ENCODE results near the gene SOWAHB. TPM values are rescaled to one million over a fixed set of nuclear protein-coding genes. Genes with fewer than 3 reads are reported as not detected.

Gene SOWAHB
- total and polyA plus RNA-seq, 2 of the 8 experiments (the other 6 are each of a cell fraction or from before 2014, with no cell fraction given), result 0.15 to 0.65 TPM

- TF ChIP-seq RNF2 (IDR thresholded peaks at IDR 0.05; ENCODE audit: borderline replicate concordance, low read depth, low read length, missing control alignments, poor library complexity, severe bottlenecking) (no peak), NRF1 (IDR thresholded peaks at IDR 0.05; ENCODE audit: low read depth, low read length) (no peak), CBX8 (IDR thresholded peaks at IDR 0.05; ENCODE audit: borderline replicate concordance, low read depth, low read length) (no peak), BACH1 (IDR thresholded peaks at IDR 0.05; ENCODE audit: low read length) (no peak), RAD21 (IDR thresholded peaks at IDR 0.05 in 1 of 2, conservative IDR thresholded peaks at IDR 0.05 in 1 of 2; ENCODE audit: low read depth in 2 of 2, low read length in 2 of 2) (no peak)
Measured at GRCh38 chr4:76926841-76927240, 28.9 kb upstream of the SOWAHB start (continued).

Data from H1 (cell line).